SK-N-SH (cell line): Measurements from ENCODE around the gene PSMG4. TPM values are rescaled to one million over a fixed set of nuclear protein-coding genes. Genes with fewer than 3 reads are reported as not detected.

Source experiments
- CTCF ChIA-PET: fragments of 300-600, 350-600 bp; formaldehyde crosslinking; extraction: SDS; loops from one replicate; lab custom pipeline; 2021; lab: Yijun Ruan, JAX
- POLR2A ChIA-PET: fragments of 350-600 bp; sonication (Branson Sonifier 250); formaldehyde crosslinking; extraction: SDS; loops from one replicate; lab custom pipeline; 2020; ENCODE audit warnings: antibody characterized with exemption, inconsistent platforms; lab: Yijun Ruan, JAX
- DNase-seq: peaks from one replicate; pipeline ENCODE4 v3.0.0; 2012
- H2AFZ ChIP-seq: fragments of 200-600 bp; sonication (generic); 2 replicates; pipeline ENCODE4 v1.8.1; 2016; ENCODE audit warnings: antibody characterized with exemption, mild to moderate bottlenecking, low read depth
- H3F3A ChIP-seq: fragments of 200-600 bp; sonication (generic); replicated peaks from 2 replicates; pipeline ENCODE3; 2016; ENCODE audit warnings: antibody characterized with exemption, mild to moderate bottlenecking; ENCODE audit not compliant: insufficient read depth
- H3K27ac ChIP-seq, 2 experiments: fragments of 200-500 bp in 1 of 2; fragments of 200-600 bp in 1 of 2; sonication (Bioruptor generic) in 1 of 2; sonication (generic), shearing (Covaris generic) in 1 of 2; 2 replicates each; pipeline versions ENCODE4 v1.5.1 to v1.6.1; 2014 to 2016; ENCODE audit warnings: low read depth in 2 of 2, inconsistent platforms in 1 of 2, low read length in 1 of 2, mild to moderate bottlenecking in 1 of 2, mixed read lengths in 1 of 2
- H3K27me3 ChIP-seq: fragments of 200-600 bp; sonication (generic), shearing (Covaris generic); 2 replicates; pipeline ENCODE4 v1.6.1; 2016; ENCODE audit warnings: mixed run types; ENCODE audit not compliant: insufficient read depth
- H3K36me3 ChIP-seq, 2 experiments: fragments of 200-500 bp in 1 of 2; fragments of 200-600 bp in 1 of 2; sonication (Bioruptor generic) in 1 of 2; sonication (generic) in 1 of 2; replicated peaks in 1 of 2; 2 replicates each; pipeline versions ENCODE3 to v1.5.1; 2014 to 2016; ENCODE audit warnings: low read length in 1 of 2, mild to moderate bottlenecking in 1 of 2; ENCODE audit not compliant: insufficient read depth in 2 of 2, control insufficient read depth in 1 of 2
- H3K4me1 ChIP-seq, 2 experiments: fragments of 200-500 bp in 1 of 2; fragments of 200-600 bp in 1 of 2; sonication (Bioruptor generic) in 1 of 2; sonication (generic), shearing (Covaris generic) in 1 of 2; 2 replicates each; pipeline versions ENCODE4 v1.5.1 to v1.6.1; 2014 to 2016; ENCODE audit warnings: low read depth in 1 of 2, low read length in 1 of 2, mixed run types in 1 of 2; ENCODE audit not compliant: insufficient read depth in 2 of 2, control insufficient read depth in 1 of 2
- H3K4me2 ChIP-seq: fragments of 200-600 bp; sonication (generic), shearing (Covaris generic); 2 replicates; pipeline ENCODE4 v1.6.1; 2017; ENCODE audit warnings: mixed run types
- H3K4me3 ChIP-seq, 2 experiments: fragments of 200-500 bp in 1 of 2; fragments of 200-600 bp in 1 of 2; sonication (Bioruptor generic) in 1 of 2; sonication (generic), shearing (Covaris generic) in 1 of 2; 2 replicates each; pipeline versions ENCODE4 v1.5.1 to v1.8.1; 2014 to 2016; ENCODE audit warnings: low read depth in 2 of 2, inconsistent platforms in 1 of 2, low read length in 1 of 2, mild to moderate bottlenecking in 1 of 2, mixed read lengths in 1 of 2, moderate library complexity in 1 of 2
- H3K79me2 ChIP-seq: fragments of 200-600 bp; sonication (generic); 2 replicates; pipeline ENCODE4 v1.8.1; 2017; ENCODE audit warnings: mild to moderate bottlenecking; ENCODE audit not compliant: insufficient read depth
- H3K9ac ChIP-seq: fragments of 200-600 bp; sonication (generic); 2 replicates; pipeline ENCODE4 v1.6.1; 2017; ENCODE audit warnings: mixed run types
- H3K9me2 ChIP-seq: fragments of 200-600 bp; sonication (generic); 2 replicates; pipeline ENCODE4 v1.6.1; 2017; ENCODE audit warnings: mixed run types
- H3K9me3 ChIP-seq: fragments of 200-600 bp; sonication (generic); 2 replicates; pipeline ENCODE4 v1.6.1; 2017; ENCODE audit warnings: mixed run types, mild to moderate bottlenecking, moderate library complexity
- H4K20me1 ChIP-seq: fragments of 200-600 bp; sonication (generic); 2 replicates; pipeline ENCODE4 v1.6.1; 2017; ENCODE audit warnings: mild to moderate bottlenecking, mixed run types; ENCODE audit not compliant: insufficient read depth
- CHD2 ChIP-seq: fragments of 150-350 bp; IDR thresholded peaks from 2 replicates; pipeline ENCODE4 v1.6.1; 2018; ENCODE audit warnings: low read length; ENCODE audit not compliant: partially characterized antibody
- ELF1 ChIP-seq: IDR thresholded peaks from 2 replicates; pipeline ENCODE4 v1.4.0; 2012
- EP300 ChIP-seq, 2 experiments: IDR thresholded peaks; 2 replicates each; pipeline versions ENCODE4 v1.4.0 to v1.6.1; 2012; ENCODE audit warnings: borderline replicate concordance in 1 of 2, low read depth in 1 of 2, low read length in 1 of 2
- EZH2phosphoT487 ChIP-seq: fragments of 200-600 bp; sonication (generic); IDR thresholded peaks from 2 replicates; pipeline ENCODE4 v1.6.1; 2017; ENCODE audit warnings: low read depth, mixed run types, mild to moderate bottlenecking, antibody characterized with exemption, moderate library complexity, borderline replicate concordance
- FOXJ3 ChIP-seq: sonication (generic); formaldehyde crosslinking; IDR thresholded peaks from 2 replicates; pipeline ENCODE4 v1.5.1; 2020; ENCODE audit warnings: mild to moderate bottlenecking, missing genetic modification reagents
- FOXM1 ChIP-seq: IDR thresholded peaks from 2 replicates; pipeline ENCODE4 v1.4.0; 2012; ENCODE audit warnings: low read depth, mild to moderate bottlenecking
- JUND ChIP-seq: IDR thresholded peaks from 2 replicates; pipeline ENCODE4 v1.4.0; 2012
- MEF2A ChIP-seq: IDR thresholded peaks from 2 replicates; pipeline ENCODE4 v1.4.0; 2012; ENCODE audit warnings: low read depth, borderline replicate concordance
- NFIC ChIP-seq: IDR thresholded peaks from 2 replicates; pipeline ENCODE4 v1.4.0; 2012; ENCODE audit warnings: borderline replicate concordance
- NRF1 ChIP-seq: IDR thresholded peaks from 2 replicates; pipeline ENCODE4 v1.6.1; 2012; ENCODE audit warnings: low read depth, mild to moderate bottlenecking, low read length
- RAD21 ChIP-seq: IDR thresholded peaks from 2 replicates; pipeline ENCODE4 v1.6.1; 2012; ENCODE audit warnings: mild to moderate bottlenecking, low read length
- RCOR1 ChIP-seq: fragments of 150-350 bp; IDR thresholded peaks from 2 replicates; pipeline ENCODE4 v1.6.1; 2017; ENCODE audit warnings: antibody characterized with exemption, low read length
- RXRA ChIP-seq: IDR thresholded peaks from 2 replicates; pipeline ENCODE4 v1.4.0; 2012; ENCODE audit warnings: low read depth, mild to moderate bottlenecking, borderline replicate concordance
- SIN3A ChIP-seq: IDR thresholded peaks from 2 replicates; pipeline ENCODE4 v1.6.1; 2012; ENCODE audit warnings: low read depth, mild to moderate bottlenecking, low read length, moderate library complexity, borderline replicate concordance
- TCF12 ChIP-seq: IDR thresholded peaks from 2 replicates; pipeline ENCODE4 v1.4.0; 2012
- TEAD4 ChIP-seq: IDR thresholded peaks from 2 replicates; pipeline ENCODE4 v1.4.0; 2012; ENCODE audit warnings: mild to moderate bottlenecking, borderline replicate concordance; ENCODE audit not compliant: insufficient read depth
- WGBS: methylation state at CpG from one replicate; pipeline ENCODE4 v1.1.6; 2017; ENCODE audit warnings: low lambda C conversion rate; 5-methylcytosine and 5-hydroxymethylcytosine counted together
- polyA plus RNA-seq, 3 experiments: library from polyadenylated mRNA; depleted of rRNA; stranded (reverse); fragments of >200 nt; gene quantifications; 2 replicates each; pipeline ENCODE4 v1.2.3, GENCODE V29; 2012
- TF ChIP-seq, protein P1 (sequence below): IDR thresholded peaks from 2 replicates; pipeline ENCODE4 v1.4.0; 2012; ENCODE audit warnings: low read depth, borderline replicate concordance
- TF ChIP-seq, protein P2 (sequence below): fragments of 150-350 bp; IDR thresholded peaks from 2 replicates; pipeline ENCODE4 v1.6.1; 2016; ENCODE audit warnings: mild to moderate bottlenecking, low read depth, low read length

PSMG4 gene
- polyA plus RNA-seq, 1 of the 3 experiments (the other 2 are of a cell fraction): 61.3 TPM

DNA sequence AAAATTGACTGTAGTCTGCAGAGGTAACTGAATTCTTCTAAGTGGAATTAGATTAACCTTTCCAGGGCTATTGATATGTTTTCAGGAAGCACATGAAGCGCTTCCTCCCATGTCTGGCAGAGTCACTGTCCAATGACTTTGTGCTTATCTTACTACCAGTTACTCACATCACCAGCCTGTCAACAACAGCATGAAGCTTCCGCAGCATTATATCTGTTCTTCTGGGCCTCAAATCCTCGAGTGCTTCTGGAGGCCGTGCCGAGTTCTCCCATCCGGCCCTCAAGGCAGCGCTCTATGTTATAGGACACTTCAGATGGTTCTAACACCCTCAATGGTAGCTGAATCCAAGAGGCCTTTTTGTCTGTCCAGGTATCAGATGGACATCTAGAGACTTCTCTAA is 33.2 kb downstream of the PSMG4 start:
- no peak overlapping the region for H3K4me2 ChIP-seq
- no peak for DNase-seq
- no peaks in the 10 kb centered on the region; the same call in 1 of the 2 replicates for H3K27me3 ChIP-seq
- TF ChIP-seq TEAD4 (no peak), TCF12 (no peak), EP300 (IDR thresholded peaks at IDR 0.05; ENCODE audit: borderline replicate concordance in 1 of 2, low read depth in 1 of 2, low read length in 1 of 2) (no peak), CHD2 (no peak)
- no peaks in the 10 kb centered on the region for H3F3A ChIP-seq
- no peak overlapping the region for H3K27ac ChIP-seq
- H3K4me1 ChIP-seq: peaks cover 0 to 11% of the 10 kb centered on the region in 2 experiments; a peak in 1 of 4 replicates
- no peaks in the 10 kb centered on the region for H3K79me2 ChIP-seq
- no peaks in the 10 kb centered on the region for H3K9me2 ChIP-seq
- H3K4me3 ChIP-seq: no peak overlapping the region
- no peaks in the 10 kb centered on the region for H3K36me3 ChIP-seq
- ChIA-PET CTCF (interaction anchor here (0.7 to 3.4 kb wide), 3 partner anchors 11 to 443 kb away, joined by 4 to 19 read pairs (median 4); no protein-coding TSS in a partner anchor), POLR2A (no interaction called here)
- no peaks in the 10 kb centered on the region for H4K20me1 ChIP-seq
- H3K9me3 ChIP-seq: no peaks in the 10 kb centered on the region
- H3K9ac ChIP-seq: no peak overlapping the region
- 78% methylated on average over 7 of the region's 7 CpGs for WGBS
- no peak overlapping the region for H2AFZ ChIP-seq

DNA sequence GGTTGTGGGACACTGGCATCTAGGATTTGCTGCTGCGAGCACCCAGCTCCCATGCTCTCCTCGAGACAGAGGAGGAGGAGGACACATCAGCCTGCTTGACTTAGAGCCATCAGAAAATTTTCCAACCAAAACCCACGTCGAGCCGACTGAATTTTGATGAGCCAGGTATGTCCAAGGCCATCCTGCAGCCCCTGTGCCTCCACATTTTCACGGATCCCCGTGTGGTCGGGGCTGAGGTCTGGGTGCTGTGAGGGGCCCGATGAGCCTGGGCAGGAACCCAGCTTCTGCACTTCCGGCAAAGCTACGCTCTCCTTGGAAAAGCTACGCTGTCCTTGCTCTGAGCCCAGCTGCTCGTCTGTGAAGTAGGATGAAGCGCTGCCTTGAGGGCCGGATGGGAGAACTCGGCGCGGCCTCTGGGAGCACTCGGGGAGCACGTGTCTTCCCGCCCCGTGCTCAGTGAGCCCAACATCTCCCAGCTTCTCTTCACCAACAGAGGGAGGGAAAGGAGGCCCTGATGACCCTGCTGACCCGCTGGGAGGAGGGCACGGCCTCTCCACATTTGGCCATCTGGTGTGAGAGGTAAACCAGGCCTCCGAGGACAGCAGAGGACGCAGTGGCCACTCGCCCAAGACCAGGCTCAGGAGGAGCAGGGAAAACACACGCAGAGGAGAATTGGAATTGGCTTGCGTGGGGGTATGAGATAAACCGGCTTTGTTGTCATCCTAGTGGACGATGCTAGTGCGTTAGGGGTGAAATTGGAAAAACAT is 33.9 kb downstream of the PSMG4 start:
- CTCF ChIA-PET: interaction anchor here (0.7 to 3.4 kb wide), 3 partner anchors 12 to 442 kb away, joined by 4 to 19 read pairs (median 4); no protein-coding TSS in a partner anchor
- Histone ChIP-seq H3K9ac (no peak overlapping the region), H3K27ac (no peak overlapping the region)

DNA sequence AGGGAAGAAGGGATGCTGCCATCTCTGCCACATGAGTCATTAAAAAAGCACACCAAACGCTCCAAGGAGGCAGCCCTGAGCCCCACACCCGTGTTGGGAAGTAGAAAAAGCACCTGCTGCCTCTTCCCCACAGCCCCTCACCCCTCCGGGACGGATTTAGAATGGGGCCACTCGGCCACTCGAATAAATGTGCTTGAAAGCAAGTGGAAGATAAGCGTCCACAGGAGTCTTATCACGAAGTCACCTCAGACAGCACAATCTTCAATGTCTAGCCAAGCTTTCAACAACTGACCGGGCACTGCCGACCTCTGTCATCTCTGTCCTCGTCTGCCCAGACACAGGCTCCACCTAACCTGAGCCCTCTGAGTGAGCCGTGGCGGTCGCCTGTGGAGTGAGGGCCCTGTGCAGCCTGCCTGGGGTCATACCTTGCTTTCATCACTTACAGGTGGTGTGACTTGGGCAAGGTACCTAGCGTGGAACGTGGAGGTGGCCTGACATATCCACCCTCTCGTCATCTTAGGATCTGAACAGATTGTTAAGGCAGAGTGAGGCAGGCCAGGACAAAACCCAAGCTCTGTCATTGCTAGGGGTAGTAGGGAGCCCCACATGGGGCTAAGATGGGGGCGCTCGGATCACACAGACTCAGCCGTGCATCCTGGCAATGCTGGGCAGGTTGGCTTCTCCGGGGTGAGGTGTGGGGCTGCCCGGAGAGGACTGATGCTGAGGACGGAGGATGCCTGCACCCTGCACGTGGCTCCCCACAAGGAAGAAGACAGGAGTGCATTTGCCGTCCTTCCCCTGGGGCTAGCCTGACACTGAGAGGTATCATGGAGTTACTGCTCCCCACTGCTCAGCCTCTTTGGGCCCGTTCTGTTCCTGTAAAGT is 34.8 kb downstream of the PSMG4 start:
- POLR2A ChIA-PET: no interaction called here
- H2AFZ ChIP-seq: no peak overlapping the region
- peaks cover 0 to 11% of the 10 kb centered on the region in 2 experiments; a peak in 1 of 4 replicates for H3K4me1 ChIP-seq
- H3K4me3 ChIP-seq: no peak overlapping the region
- H3K27me3 ChIP-seq: peaks cover 10% of the 10 kb centered on the region; the same call in 1 of the 2 replicates
- no peaks in the 10 kb centered on the region for H4K20me1 ChIP-seq
- H3F3A ChIP-seq: no peaks in the 10 kb centered on the region
- no peak overlapping the region for H3K4me2 ChIP-seq
- CTCF ChIA-PET: no interaction called here
- H3K36me3 ChIP-seq: no peaks in the 10 kb centered on the region
- H3K9me3 ChIP-seq: no peaks in the 10 kb centered on the region
- no peak for DNase-seq
- H3K9me2 ChIP-seq: no peaks in the 10 kb centered on the region
- H3K79me2 ChIP-seq: no peaks in the 10 kb centered on the region
- 60% methylated on average over 20 of the region's 26 CpGs for WGBS
- no peak overlapping the region for H3K9ac ChIP-seq
- no peak overlapping the region for H3K27ac ChIP-seq
- TF ChIP-seq NFIC: no peak
- TF ChIP-seq TCF12: no peak
- TF ChIP-seq RAD21: no peak
- TF ChIP-seq, protein P1, sequence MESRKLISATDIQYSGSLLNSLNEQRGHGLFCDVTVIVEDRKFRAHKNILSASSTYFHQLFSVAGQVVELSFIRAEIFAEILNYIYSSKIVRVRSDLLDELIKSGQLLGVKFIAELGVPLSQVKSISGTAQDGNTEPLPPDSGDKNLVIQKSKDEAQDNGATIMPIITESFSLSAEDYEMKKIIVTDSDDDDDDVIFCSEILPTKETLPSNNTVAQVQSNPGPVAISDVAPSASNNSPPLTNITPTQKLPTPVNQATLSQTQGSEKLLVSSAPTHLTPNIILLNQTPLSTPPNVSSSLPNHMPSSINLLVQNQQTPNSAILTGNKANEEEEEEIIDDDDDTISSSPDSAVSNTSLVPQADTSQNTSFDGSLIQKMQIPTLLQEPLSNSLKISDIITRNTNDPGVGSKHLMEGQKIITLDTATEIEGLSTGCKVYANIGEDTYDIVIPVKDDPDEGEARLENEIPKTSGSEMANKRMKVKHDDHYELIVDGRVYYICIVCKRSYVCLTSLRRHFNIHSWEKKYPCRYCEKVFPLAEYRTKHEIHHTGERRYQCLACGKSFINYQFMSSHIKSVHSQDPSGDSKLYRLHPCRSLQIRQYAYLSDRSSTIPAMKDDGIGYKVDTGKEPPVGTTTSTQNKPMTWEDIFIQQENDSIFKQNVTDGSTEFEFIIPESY: no peak
- TF ChIP-seq RXRA: no peak
- TF ChIP-seq EP300 (IDR thresholded peaks at IDR 0.05; ENCODE audit: borderline replicate concordance in 1 of 2, low read depth in 1 of 2, low read length in 1 of 2): no peak
- TF ChIP-seq TEAD4: no peak
- no peak for TF ChIP-seq FOXM1
- TF ChIP-seq SIN3A: no peak
- TF ChIP-seq FOXJ3 (CRISPR knock-in tag): no peak
- TF ChIP-seq JUND: no peak
- TF ChIP-seq, protein P2, sequence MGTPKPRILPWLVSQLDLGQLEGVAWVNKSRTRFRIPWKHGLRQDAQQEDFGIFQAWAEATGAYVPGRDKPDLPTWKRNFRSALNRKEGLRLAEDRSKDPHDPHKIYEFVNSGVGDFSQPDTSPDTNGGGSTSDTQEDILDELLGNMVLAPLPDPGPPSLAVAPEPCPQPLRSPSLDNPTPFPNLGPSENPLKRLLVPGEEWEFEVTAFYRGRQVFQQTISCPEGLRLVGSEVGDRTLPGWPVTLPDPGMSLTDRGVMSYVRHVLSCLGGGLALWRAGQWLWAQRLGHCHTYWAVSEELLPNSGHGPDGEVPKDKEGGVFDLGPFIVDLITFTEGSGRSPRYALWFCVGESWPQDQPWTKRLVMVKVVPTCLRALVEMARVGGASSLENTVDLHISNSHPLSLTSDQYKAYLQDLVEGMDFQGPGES: no peak
- TF ChIP-seq ELF1: no peak
- TF ChIP-seq CHD2: no peak
- TF ChIP-seq NRF1: no peak
- no peak for TF ChIP-seq MEF2A

More for the DNA sequence above, 33.9 kb downstream of the PSMG4 start:
- Histone ChIP-seq H3K27me3 (peaks cover 6% of the 10 kb centered on the region; the same call in 1 of the 2 replicates), H3K36me3 (no peaks in the 10 kb centered on the region), H3K9me2 (no peaks in the 10 kb centered on the region), H3K79me2 (no peaks in the 10 kb centered on the region), H3K4me3 (no peak overlapping the region), H4K20me1 (no peaks in the 10 kb centered on the region), H3F3A (no peaks in the 10 kb centered on the region), H2AFZ (no peak overlapping the region), H3K4me2 (no peak overlapping the region), H3K9me3 (no peaks in the 10 kb centered on the region), H3K4me1 (peaks cover 0 to 11% of the 10 kb centered on the region in 2 experiments; a peak in 1 of 4 replicates)
- no peak for TF ChIP-seq RCOR1
- no peak for TF ChIP-seq EZH2phosphoT487
- POLR2A ChIA-PET: no interaction called here
- WGBS: 72% methylated on average over 23 of the region's 32 CpGs
- DNase-seq: no peak
